HG02981 (cell line): ENCODE measurements around the gene CITED4.
A peak's percentile ranks its signal among the peaks of the same experiment; 100 is the strongest.

Experiments
- ATAC-seq: cut with Tn5 transposase; IDR thresholded peaks from one replicate; pipeline ENCODE4 v1.9.1; 2021; ENCODE audit warnings: mild to moderate bottlenecking, moderate library complexity; ENCODE audit not compliant: unreplicated experiment

Gene CITED4

GRCh38 chr1:40837601-40838000 lies 24.6 kb downstream of the CITED4 start:
- no peak for ATAC-seq

GRCh38 chr1:40836283-40836682 lies 25.9 kb downstream of the CITED4 start:
- no peak for ATAC-seq

GRCh38 chr1:40834968-40835545 lies 27.1 kb downstream of the CITED4 start:
- ATAC-seq: no peak

GRCh38 chr1:40833979-40834378 lies 28.2 kb downstream of the CITED4 start:
- ATAC-seq: no peak

GRCh38 chr1:40831001-40831732 lies 31.0 kb downstream of the CITED4 start:
- ATAC-seq: no peak

GRCh38 chr1:40830419-40830943 lies 31.7 kb downstream of the CITED4 start:
- ATAC-seq: no peak

- no peak for ATAC-seq
Observed at GRCh38 chr1:40829631-40830245, 32.4 kb downstream of the CITED4 start.

- ATAC-seq: no peak
Observed at GRCh38 chr1:40825996-40826395, 36.2 kb downstream of the CITED4 start.

- no peak for ATAC-seq
Observed at GRCh38 chr1:40825435-40825788, 36.8 kb downstream of the CITED4 start.

- no peak for ATAC-seq
Observed at GRCh38 chr1:40824591-40825434, 37.4 kb downstream of the CITED4 start.

- no peak for ATAC-seq
Observed at GRCh38 chr1:40823983-40824382, 38.2 kb downstream of the CITED4 start.

- ATAC-seq: no peak
Observed at GRCh38 chr1:40823345-40823744, 38.8 kb downstream of the CITED4 start.

GRCh38 chr1:40822890-40823289 lies 39.3 kb downstream of the CITED4 start:
- no peak for ATAC-seq

- no peak for ATAC-seq
Observed at GRCh38 chr1:40820911-40821693, 41.1 kb downstream of the CITED4 start.

- no peak for ATAC-seq
Observed at GRCh38 chr1:40820251-40820797, 41.8 kb downstream of the CITED4 start.

GRCh38 chr1:40819101-40819500 lies 43.1 kb downstream of the CITED4 start:
- no peak for ATAC-seq

- ATAC-seq: peak; percentile 83
Observed at GRCh38 chr1:40818264-40818961, 43.8 kb downstream of the CITED4 start.

- no peak for ATAC-seq
Observed at GRCh38 chr1:40817791-40818263, 44.3 kb downstream of the CITED4 start.

- ATAC-seq: no peak
Observed at GRCh38 chr1:40815420-40815819, 46.7 kb downstream of the CITED4 start.
